ES-I3 (cell line): Measurements from ENCODE around the gene TUSC2.

Source experiments
- H3K36me3 ChIP-seq: 2 replicates; pipeline ENCODE4 v1.6.1; 2013; ENCODE audit warnings: mild to moderate bottlenecking, low read length, control low read depth, moderate library complexity; ENCODE audit not compliant: insufficient read depth
- H3K4me1 ChIP-seq: 2 replicates; pipeline ENCODE4 v1.6.1; 2013; ENCODE audit warnings: mild to moderate bottlenecking, control low read depth, low read length; ENCODE audit not compliant: insufficient read depth
- H3K9ac ChIP-seq: 2 replicates; pipeline ENCODE4 v1.6.1; 2013; ENCODE audit warnings: low read depth, mild to moderate bottlenecking, low read length, moderate library complexity
- H3K9me3 ChIP-seq: 2 replicates; pipeline ENCODE4 v1.6.1; 2013; ENCODE audit warnings: mild to moderate bottlenecking, low read length, moderate library complexity; ENCODE audit not compliant: control insufficient read depth, insufficient read depth

The TUSC2 gene

GRCh38 chr3:50347187-50347813 lies 19.3 kb upstream of the TUSC2 start:
- no peak overlapping the region for H3K9ac ChIP-seq
- no peaks in the 10 kb centered on the region for H3K4me1 ChIP-seq
- no peaks in the 10 kb centered on the region for H3K9me3 ChIP-seq
- no peaks in the 10 kb centered on the region for H3K36me3 ChIP-seq

- Histone ChIP-seq H3K9ac (peak within 1 kb of the TSS; percentile 58; the same call in 1 of the 2 replicates), H3K36me3 (no peaks in the 10 kb centered on the region), H3K4me1 (no peaks in the 10 kb centered on the region), H3K9me3 (no peaks in the 10 kb centered on the region)
Measured at GRCh38 chr3:50345586-50346234, 17.7 kb upstream of the TUSC2 start, which contains the start of gene ZMYND10. Gene ZMYND10 (minus strand): TSS chr3:50345732. CDS start chr3:50345579, 153 bp downstream.

GRCh38 chr3:50345008-50345407 lies 17.0 kb upstream of the TUSC2 start:
- H3K36me3 ChIP-seq: no peaks in the 10 kb centered on the region
- H3K9ac ChIP-seq: peak overlapping the region; percentile 58; the same call in 1 of the 2 replicates
- no peaks in the 10 kb centered on the region for H3K4me1 ChIP-seq
- H3K9me3 ChIP-seq: no peaks in the 10 kb centered on the region

GRCh38 chr3:50342813-50343633 lies 15.0 kb upstream of the TUSC2 start:
- H3K4me1 ChIP-seq: peaks cover 5% of the 10 kb centered on the region
- no peaks in the 10 kb centered on the region for H3K9me3 ChIP-seq
- no peaks in the 10 kb centered on the region for H3K36me3 ChIP-seq
- no peak overlapping the region for H3K9ac ChIP-seq

GRCh38 chr3:50341996-50342650 lies 14.1 kb upstream of the TUSC2 start:
- Histone ChIP-seq H3K9ac (no peak overlapping the region), H3K9me3 (no peaks in the 10 kb centered on the region), H3K4me1 (peaks cover 5% of the 10 kb centered on the region), H3K36me3 (no peaks in the 10 kb centered on the region)

GRCh38 chr3:50341537-50341936 lies 13.5 kb upstream of the TUSC2 start:
- H3K9ac ChIP-seq: no peak overlapping the region
- peaks cover 5% of the 10 kb centered on the region for H3K4me1 ChIP-seq
- H3K9me3 ChIP-seq: no peaks in the 10 kb centered on the region
- no peaks in the 10 kb centered on the region for H3K36me3 ChIP-seq

DNA sequence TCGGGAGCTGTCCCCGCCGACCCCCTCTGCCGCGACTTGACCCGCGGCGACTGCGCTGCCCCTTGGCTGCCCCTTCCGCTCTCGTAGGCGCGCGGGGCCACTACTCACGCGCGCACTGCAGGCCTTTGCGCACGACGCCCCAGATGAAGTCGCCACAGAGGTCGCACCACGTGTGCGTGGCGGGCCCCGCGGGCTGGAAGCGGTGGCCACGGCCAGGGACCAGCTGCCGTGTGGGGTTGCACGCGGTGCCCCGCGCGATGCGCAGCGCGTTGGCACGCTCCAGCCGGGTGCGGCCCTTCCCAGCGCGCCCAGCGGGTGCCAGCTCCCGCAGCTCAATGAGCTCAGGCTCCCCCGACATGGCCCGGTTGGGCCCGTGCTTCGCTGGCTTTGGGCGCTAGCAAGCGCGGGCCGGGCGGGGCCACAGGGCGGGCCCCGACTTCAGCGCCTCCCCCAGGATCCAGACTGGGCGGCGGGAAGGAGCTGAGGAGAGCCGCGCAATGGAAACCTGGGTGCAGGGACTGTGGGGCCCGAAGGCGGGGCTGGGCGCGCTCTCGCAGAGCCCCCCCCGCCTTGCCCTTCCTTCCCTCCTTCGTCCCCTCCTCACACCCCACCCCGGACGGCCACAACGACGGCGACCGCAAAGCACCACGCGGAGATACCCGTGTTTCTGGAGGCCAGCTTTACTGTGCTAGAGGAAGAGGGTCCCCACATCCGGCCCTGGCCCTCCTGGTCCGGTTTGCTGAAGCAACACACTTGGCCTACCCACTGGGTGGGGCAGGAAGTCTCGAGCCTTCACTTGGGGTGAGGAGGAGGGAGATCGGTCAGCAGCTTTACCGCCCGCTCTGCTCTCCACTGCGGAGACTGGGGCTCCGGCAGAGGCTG lies 12.7 kb upstream of the TUSC2 start, which contains the start of gene RASSF1:
Gene RASSF1 (minus strand): TSS at position 389 of the 882 bp plus-strand sequence. CDS start 31 bp downstream, at position 358.
- Histone ChIP-seq H3K9ac (peak within 1 kb of the TSS; percentile 65), H3K36me3 (no peaks in the 10 kb centered on the region), H3K9me3 (no peaks in the 10 kb centered on the region), H3K4me1 (peaks cover 5% of the 10 kb centered on the region)

DNA sequence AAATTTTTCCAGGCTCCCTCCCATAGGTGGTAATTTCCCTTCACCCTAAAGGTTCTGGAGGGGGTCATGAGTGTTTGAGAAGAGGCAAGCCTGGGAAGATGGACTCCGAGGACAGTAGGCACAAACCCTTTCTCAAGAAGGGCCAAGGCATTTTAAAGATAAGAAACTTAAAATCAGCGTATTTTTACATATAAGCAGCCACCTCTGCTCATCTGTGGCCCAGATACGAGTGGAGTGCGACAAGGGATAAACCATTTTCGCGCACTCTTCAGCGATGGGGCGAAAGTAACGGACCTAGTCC lies 12.1 kb upstream of the TUSC2 start:
- Histone ChIP-seq H3K9ac (peak overlapping the region; percentile 65; the same call in 1 of the 2 replicates), H3K36me3 (no peaks in the 10 kb centered on the region), H3K9me3 (no peaks in the 10 kb centered on the region), H3K4me1 (peaks cover 5% of the 10 kb centered on the region)

GRCh38 chr3:50339485-50340146 lies 11.6 kb upstream of the TUSC2 start:
- H3K36me3 ChIP-seq: no peaks in the 10 kb centered on the region
- H3K9ac ChIP-seq: peak overlapping the region; percentile 65; the same call in 1 of the 2 replicates
- no peaks in the 10 kb centered on the region for H3K9me3 ChIP-seq
- peaks cover 5% of the 10 kb centered on the region for H3K4me1 ChIP-seq

GRCh38 chr3:50338965-50339364 lies 10.9 kb upstream of the TUSC2 start:
- H3K36me3 ChIP-seq: peaks cover 2% of the 10 kb centered on the region; the same call in 1 of the 2 replicates
- H3K9me3 ChIP-seq: no peaks in the 10 kb centered on the region
- peaks cover 5% of the 10 kb centered on the region for H3K4me1 ChIP-seq
- H3K9ac ChIP-seq: no peak overlapping the region

- peak overlapping the region; percentile 87 for H3K9ac ChIP-seq
- H3K9me3 ChIP-seq: no peaks in the 10 kb centered on the region
- peaks cover 4% of the 10 kb centered on the region for H3K36me3 ChIP-seq
- peaks cover 5% of the 10 kb centered on the region for H3K4me1 ChIP-seq
Measured at GRCh38 chr3:50337175-50337861, 9.3 kb upstream of the TUSC2 start.

GRCh38 chr3:50336452-50337174 lies 8.6 kb upstream of the TUSC2 start:
- H3K4me1 ChIP-seq: peaks cover 5% of the 10 kb centered on the region
- no peaks in the 10 kb centered on the region for H3K9me3 ChIP-seq
- peaks cover 4% of the 10 kb centered on the region for H3K36me3 ChIP-seq
- H3K9ac ChIP-seq: peak overlapping the region; percentile 87
